Activated T-helper 1 cell treated with anti-CD3 and anti-CD28 coated beads, Interleukin-12 subunit alpha, Interleukin-12 subunit beta, Interleukin-2, Interleukin-4 antibody, amounts not matched to agents 30 ng/mL and 10 ng/mL and 1 ng/mL, durations not matched to agents 14 hours and 24 hours and 36 hours (primary cell): ENCODE results near the gene PWWP2B. TPM values are rescaled to one million over a fixed set of nuclear protein-coding genes. Genes with fewer than 3 reads are reported as not detected.

ENCODE experiments used
- DNase-seq: peaks from one replicate; pipeline ENCODE4 v3.0.0; 2021; ENCODE audit warnings: low spot score
- H3K27ac Mint-ChIP-seq: one replicate; pipeline ENCODE4 v1.8.0; 2021; ENCODE audit warnings: mild to moderate bottlenecking, mixed read lengths
- H3K27me3 Mint-ChIP-seq: one replicate; pipeline ENCODE4 v1.8.0; 2022; ENCODE audit warnings: mild to moderate bottlenecking, moderate library complexity, mixed read lengths; ENCODE audit not compliant: insufficient read depth
- H3K36me3 Mint-ChIP-seq: one replicate; pipeline ENCODE4 v1.8.0; 2021; ENCODE audit warnings: low read depth, mixed read lengths
- H3K4me1 Mint-ChIP-seq: one replicate; pipeline ENCODE4 v1.8.0; 2021; ENCODE audit warnings: low read depth, mixed read lengths
- H3K4me3 Mint-ChIP-seq: one replicate; pipeline ENCODE4 v1.8.0; 2021; ENCODE audit warnings: mild to moderate bottlenecking, moderate library complexity, mixed read lengths
- H3K9me3 Mint-ChIP-seq: one replicate; pipeline ENCODE4 v1.8.0; 2021; ENCODE audit warnings: mixed read lengths
- intact Hi-C: fragments of 100-400 bp; cut with micrococcal nuclease; formaldehyde crosslinking; loops from one replicate; pipeline ENCODE4 v1.15.1; 2024
- total RNA-seq: library from RNA; stranded (reverse); gene quantifications from 2 replicates; pipeline ENCODE4 v1.2.3, GENCODE V29; 2022

PWWP2B gene
- total RNA-seq, 1 donor from 2014 or later: 4.1 TPM

DNA sequence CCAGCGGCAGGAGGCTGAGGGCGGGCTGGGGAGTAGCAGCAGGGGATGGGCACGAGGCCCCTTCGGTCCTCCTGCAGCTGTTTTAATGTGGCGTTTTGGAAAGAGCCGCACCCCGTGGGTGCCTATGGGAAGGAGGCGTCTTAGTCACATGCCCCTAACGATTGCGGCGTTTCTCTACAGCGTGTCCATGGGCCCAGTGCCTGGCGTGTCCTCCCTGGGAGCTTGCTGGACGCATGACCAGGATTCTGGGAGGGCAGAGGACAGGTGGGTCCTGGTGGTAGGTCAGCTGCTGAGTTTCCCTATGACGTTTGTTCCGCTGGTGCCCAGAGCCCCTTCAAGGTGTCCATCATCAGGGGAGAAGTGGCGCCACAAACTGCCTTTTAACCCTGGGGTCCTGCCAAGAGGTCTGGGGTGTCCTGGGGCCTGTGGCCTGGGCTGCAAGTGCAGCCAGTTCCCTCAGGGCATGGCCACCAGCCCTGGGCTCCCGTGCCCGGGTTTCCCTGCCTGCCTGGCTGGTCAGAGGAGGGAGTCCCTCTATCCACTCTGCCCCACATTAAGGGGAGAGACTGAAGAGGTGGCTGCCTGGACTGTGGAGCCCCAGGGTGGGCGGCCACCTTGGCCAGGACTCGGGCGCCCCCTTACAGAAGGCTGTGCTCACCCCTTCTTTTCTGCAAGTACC is 48.7 kb downstream of the PWWP2B start:
- H3K9me3 Mint-ChIP-seq: no peaks in the 10 kb centered on the region
- peak overlapping the region; percentile 31 for H3K27ac Mint-ChIP-seq
- H3K4me3 Mint-ChIP-seq: no peak overlapping the region

DNA sequence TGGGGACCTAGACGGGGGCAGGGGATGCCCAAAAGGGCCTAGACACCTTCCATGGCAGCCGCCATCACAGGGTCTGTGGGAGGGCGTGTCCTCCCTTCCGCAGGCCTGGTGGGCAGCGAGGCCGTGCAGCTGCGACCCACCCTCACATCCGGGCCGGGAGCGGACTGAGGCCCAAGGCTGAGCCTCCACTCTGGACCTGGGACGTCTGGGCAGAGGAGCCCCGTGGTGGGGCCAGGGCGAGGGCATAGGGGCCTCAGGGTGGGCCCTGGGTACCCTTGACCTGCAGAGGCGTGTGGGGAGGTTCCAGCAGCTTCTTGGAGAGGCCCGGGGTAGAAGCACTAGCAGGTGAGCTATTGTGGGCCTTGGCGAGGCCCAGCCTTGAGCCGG is 49.2 kb downstream of the PWWP2B start:
- peak overlapping the region; percentile 98 for H3K27ac Mint-ChIP-seq
- H3K36me3 Mint-ChIP-seq: no peaks in the 10 kb centered on the region
- intact Hi-C loops: loop anchor here (1.0 to 10.0 kb wide), 4 partner anchors 23 to 464 kb away; partner anchors contain the start of genes BNIP3 and DPYSL4
- H3K27me3 Mint-ChIP-seq: peaks cover 1% of the 10 kb centered on the region
- H3K4me3 Mint-ChIP-seq: peak overlapping the region; percentile 70
- no peak for DNase-seq
- H3K9me3 Mint-ChIP-seq: no peaks in the 10 kb centered on the region
- H3K4me1 Mint-ChIP-seq: peaks cover 30% of the 10 kb centered on the region

More for the DNA sequence above, 48.7 kb downstream of the PWWP2B start:
- no peaks in the 10 kb centered on the region for H3K36me3 Mint-ChIP-seq
- H3K27me3 Mint-ChIP-seq: peaks cover 1% of the 10 kb centered on the region
- intact Hi-C loops: loop anchor here (1.0 to 10.0 kb wide), 4 partner anchors 23 to 463 kb away; partner anchors contain the start of genes BNIP3 and DPYSL4
- peaks cover 30% of the 10 kb centered on the region for H3K4me1 Mint-ChIP-seq
- DNase-seq: no peak

DNA sequence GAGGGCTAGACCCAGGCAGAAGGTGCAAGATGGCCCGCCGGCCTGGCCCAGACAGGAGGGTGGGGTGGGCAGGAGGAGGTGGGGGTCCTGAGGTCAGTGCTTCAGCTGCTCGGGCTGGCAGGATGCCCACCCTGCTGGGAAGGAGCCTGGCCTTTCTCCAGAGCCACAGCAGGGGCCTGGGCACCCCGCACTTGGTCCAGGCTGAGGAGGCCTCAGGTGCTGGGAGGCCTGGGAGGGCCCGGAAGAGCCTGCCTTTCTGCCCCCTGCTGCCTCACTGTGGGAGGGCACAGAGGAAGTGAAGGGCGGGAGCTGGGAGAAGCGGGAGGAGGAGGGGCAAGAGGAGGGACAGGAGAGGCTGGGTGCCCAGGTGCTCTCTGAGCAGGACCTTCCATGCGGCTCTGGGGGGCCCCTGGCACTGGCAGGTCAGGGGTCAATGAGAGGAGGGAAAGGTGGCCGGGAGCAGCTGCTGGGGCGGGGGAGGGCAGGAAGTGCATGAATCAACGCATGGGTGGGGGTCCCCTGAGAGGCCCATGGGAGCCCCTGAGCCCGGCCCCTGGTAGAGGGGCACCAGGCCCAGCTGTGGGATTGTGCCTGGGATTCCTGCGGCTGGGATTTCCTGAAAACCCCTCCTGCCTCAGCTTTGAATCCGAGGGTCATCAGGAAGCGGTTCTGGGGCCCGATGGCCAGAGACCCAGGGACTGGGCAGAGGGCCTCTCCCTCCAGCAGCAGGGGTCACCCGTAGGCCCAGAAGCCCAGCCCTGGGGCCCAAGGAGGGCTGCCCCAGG is 49.9 kb downstream of the PWWP2B start:
- Mint-ChIP-seq H3K9me3 (no peaks in the 10 kb centered on the region), H3K36me3 (no peaks in the 10 kb centered on the region), H3K4me1 (peaks cover 29% of the 10 kb centered on the region), H3K27ac (peak overlapping the region; percentile 98), H3K27me3 (peaks cover 1% of the 10 kb centered on the region), H3K4me3 (peak overlapping the region; percentile 70)
- intact Hi-C loops: loop anchor here (1.0 to 10.0 kb wide), 8 partner anchors 13 to 465 kb away; partner anchors contain the start of genes BNIP3, DPYSL4, INPP5A and LRRC27
- peak; percentile 63 for DNase-seq

DNA sequence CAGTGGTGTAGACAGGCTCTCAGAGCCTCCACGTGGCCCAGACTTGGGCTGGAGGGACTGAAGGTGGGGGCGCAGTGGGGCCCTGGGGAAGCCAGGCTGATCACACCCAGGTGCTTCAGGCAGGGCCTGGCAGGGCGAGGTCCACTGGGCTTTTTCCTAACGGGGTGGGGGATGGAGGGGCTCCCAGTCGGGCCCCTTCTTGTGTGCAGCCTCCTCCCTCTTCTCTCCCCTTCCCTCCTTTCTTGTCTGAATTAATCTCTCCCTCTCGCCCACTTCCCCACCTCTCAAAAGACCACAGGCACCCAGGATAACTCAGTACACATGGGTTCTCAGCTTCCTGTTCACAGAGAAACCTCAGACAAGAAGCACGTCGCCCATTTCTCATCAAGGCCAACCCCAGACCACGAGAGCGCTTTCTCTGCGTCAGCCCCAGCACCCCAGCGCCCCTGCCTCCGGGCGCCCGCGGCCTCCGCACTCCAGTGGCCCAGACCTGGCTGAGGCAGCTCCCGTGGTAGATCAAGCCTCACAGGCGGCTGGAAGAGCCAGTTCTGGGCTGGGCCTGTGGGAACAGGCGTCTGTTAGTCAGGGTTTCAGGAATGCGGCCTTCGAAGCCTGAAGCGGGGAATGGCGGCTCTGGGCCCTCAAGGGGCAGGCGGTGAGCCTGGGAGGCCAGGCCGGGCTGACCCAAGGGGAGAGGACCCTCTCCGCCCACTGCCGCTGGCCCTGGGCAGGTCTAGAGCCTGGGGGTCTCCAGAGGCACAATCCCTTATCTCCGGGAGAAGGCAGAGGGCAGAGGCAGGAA is 50.6 kb downstream of the PWWP2B start:
- H3K27ac Mint-ChIP-seq: peak overlapping the region; percentile 98
- H3K9me3 Mint-ChIP-seq: no peaks in the 10 kb centered on the region
- peaks cover 1% of the 10 kb centered on the region for H3K27me3 Mint-ChIP-seq
- H3K4me1 Mint-ChIP-seq: peaks cover 25% of the 10 kb centered on the region
- DNase-seq: peak; percentile 75
- no peaks in the 10 kb centered on the region for H3K36me3 Mint-ChIP-seq
- intact Hi-C loops: loop anchor here (1.0 to 10.0 kb wide), 8 partner anchors 13 to 465 kb away; partner anchors contain the start of genes BNIP3, DPYSL4, INPP5A and LRRC27
- H3K4me3 Mint-ChIP-seq: peak overlapping the region; percentile 70

DNA sequence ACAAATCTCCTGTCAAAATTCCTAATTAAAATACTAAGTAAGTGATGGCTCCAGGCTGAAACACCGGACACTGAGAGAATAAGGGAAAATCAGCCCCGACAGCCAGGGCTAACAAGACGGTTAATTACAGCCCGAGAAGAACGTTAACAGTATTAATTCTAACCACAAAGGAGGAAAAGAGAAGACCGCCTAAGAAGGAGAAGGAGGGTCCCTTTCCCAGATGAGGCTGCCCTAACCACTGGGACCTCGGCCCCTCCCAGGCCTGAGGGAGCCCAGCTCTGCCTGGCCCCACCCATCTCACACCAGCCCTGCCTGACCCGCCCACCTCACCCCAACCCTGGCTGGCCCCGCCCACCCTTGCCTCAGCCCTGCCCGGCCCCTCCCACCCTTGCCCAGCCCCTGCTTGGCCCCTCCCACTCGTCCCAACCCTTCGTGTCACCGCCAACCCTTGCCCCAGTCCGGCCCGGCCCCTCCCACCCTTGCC is 51.3 kb downstream of the PWWP2B start:
- Mint-ChIP-seq H3K27ac (peak overlapping the region; percentile 73), H3K4me1 (peaks cover 25% of the 10 kb centered on the region), H3K4me3 (no peak overlapping the region), H3K27me3 (peaks cover 1% of the 10 kb centered on the region), H3K9me3 (no peaks in the 10 kb centered on the region), H3K36me3 (no peaks in the 10 kb centered on the region)
- intact Hi-C loops: loop anchor here (1.0 to 10.0 kb wide), 3 partner anchors 140 to 466 kb away; partner anchors contain the start of genes BNIP3 and DPYSL4
- DNase-seq: peak; percentile 44

DNA sequence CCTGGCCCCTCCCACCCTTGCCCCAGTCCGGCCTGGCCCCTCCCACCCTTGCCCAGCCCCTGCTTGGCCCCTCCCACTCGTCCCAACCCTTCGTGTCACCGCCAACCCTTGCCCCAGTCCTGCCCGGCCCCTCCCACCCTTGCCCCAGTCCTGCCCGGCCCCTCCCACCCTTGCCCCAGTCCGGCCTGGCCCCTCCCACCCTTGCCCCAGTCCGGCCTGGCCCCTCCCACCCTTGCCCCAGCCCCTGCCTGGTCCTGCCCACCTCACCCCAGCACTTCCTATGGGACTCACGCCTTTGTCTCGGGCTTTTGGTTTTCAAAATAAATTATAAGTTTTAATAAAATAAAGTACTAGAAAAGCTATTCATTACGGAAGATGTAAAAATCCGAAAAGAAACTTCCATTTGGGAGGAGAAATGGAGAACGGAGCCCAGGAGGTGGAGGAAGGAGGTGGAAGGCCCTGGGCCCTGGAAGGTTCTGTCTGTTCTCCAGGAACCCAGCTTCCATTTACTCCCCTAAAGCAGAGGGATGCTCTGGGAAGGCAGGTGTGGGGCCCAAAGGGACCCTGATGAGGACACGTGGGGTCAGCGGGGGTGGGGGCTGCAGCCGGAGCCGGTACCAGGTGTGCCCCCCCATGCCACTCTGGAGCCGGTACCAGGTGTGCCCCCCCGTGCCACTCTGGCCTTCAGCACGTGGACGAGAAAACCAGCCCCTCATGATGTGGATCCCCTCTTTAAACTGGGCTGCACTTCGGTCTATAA is 52.2 kb downstream of the PWWP2B start:
- intact Hi-C loops: loop anchor here (5.0 to 10.0 kb wide), 2 partner anchors 264 to 467 kb away; partner anchors contain the start of genes BNIP3 and DPYSL4
- no peak for DNase-seq

DNA sequence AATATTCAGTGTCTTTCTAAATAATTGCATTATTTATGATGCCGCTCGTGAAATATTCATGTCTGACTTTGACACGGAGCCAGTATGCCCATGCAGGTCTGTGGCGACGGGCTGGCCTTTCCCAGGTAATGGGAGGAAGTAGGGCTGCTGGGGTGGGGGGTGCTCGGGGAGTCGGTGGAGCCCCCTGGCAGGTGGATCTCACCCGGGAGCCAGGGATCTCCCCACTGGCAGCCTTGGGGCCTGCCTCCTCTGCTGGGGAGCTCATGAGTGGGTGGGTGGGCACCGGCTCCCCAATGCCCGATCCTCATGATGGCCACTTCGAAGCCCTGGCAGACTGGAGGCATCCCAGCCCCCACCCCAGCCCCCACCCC is 52.8 kb downstream of the PWWP2B start:
- intact Hi-C loops: loop anchor here (5.0 to 10.0 kb wide), 3 partner anchors 265 to 925 kb away; partner anchors contain the start of genes BNIP3, DPYSL4, ECHS1 and PAOX
- Mint-ChIP-seq H3K27ac (no peak overlapping the region), H3K27me3 (peaks cover 1% of the 10 kb centered on the region), H3K4me3 (no peak overlapping the region), H3K36me3 (no peaks in the 10 kb centered on the region), H3K9me3 (no peaks in the 10 kb centered on the region), H3K4me1 (peaks cover 25% of the 10 kb centered on the region)
- DNase-seq: no peak

More for the DNA sequence above, 52.2 kb downstream of the PWWP2B start:
- Mint-ChIP-seq H3K27ac (no peak overlapping the region), H3K4me1 (peaks cover 25% of the 10 kb centered on the region), H3K27me3 (peaks cover 1% of the 10 kb centered on the region), H3K4me3 (no peak overlapping the region), H3K9me3 (no peaks in the 10 kb centered on the region), H3K36me3 (no peaks in the 10 kb centered on the region)

DNA sequence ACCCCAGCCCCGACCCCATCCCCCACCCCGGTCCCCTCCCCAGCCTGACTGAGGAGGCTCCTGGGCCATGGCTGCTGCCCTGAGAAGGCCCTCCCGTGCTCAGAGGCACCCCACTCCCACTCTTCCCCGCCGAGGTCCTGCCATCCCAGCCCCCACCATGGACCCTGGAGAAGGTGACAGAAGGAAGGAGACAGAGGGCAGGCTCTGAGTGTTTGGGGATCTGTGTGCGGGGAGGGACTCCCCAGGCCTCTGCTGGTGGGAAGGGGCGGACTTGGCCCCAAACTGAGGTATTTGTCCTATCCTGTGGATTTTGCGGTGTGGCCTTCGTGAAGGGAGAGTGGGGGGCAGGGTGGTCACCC is 53.4 kb downstream of the PWWP2B start:
- Mint-ChIP-seq H3K27me3 (no peaks in the 10 kb centered on the region), H3K36me3 (no peaks in the 10 kb centered on the region), H3K4me3 (no peak overlapping the region), H3K27ac (no peak overlapping the region), H3K4me1 (peaks cover 18% of the 10 kb centered on the region), H3K9me3 (no peaks in the 10 kb centered on the region)
- intact Hi-C loops: loop anchor here (10.0 kb wide), 1 partner anchor 924 kb away; the partner anchor contains the start of genes ECHS1 and PAOX
- no peak for DNase-seq

- H3K9me3 Mint-ChIP-seq: no peaks in the 10 kb centered on the region
- H3K4me3 Mint-ChIP-seq: no peak overlapping the region
- no peaks in the 10 kb centered on the region for H3K36me3 Mint-ChIP-seq
- peaks cover 17% of the 10 kb centered on the region for H3K4me1 Mint-ChIP-seq
- DNase-seq: no peak
- H3K27me3 Mint-ChIP-seq: no peaks in the 10 kb centered on the region
- intact Hi-C loops: loop anchor here (10.0 kb wide), 1 partner anchor 924 kb away; the partner anchor contains the start of genes ECHS1 and PAOX
- H3K27ac Mint-ChIP-seq: no peak overlapping the region
These were observed 54.0 kb downstream of the PWWP2B start for GRCh38 chr10:132450825-132451505.

- Mint-ChIP-seq H3K4me3 (peak overlapping the region; percentile 37), H3K36me3 (no peaks in the 10 kb centered on the region), H3K9me3 (no peaks in the 10 kb centered on the region), H3K27me3 (no peaks in the 10 kb centered on the region), H3K27ac (no peak overlapping the region), H3K4me1 (peaks cover 13% of the 10 kb centered on the region)
- intact Hi-C loops: loop anchor here (2.0 to 10.0 kb wide), 2 partner anchors 289 to 923 kb away; partner anchors contain the start of genes ECHS1 and PAOX
- DNase-seq: no peak
These were observed 54.7 kb downstream of the PWWP2B start for GRCh38 chr10:132451506-132452215.
